Common myeloid progenitor, CD34-positive (primary cell): ENCODE measurements around the gene THG1L.

Experiments
- CTCF ChIA-PET: fragments of 350-600 bp; sonication (Branson Sonifier 250); formaldehyde crosslinking; loops from one replicate; lab custom pipeline; 2021; ENCODE audit warnings: antibody characterized with exemption; lab: Charles Lee
- POLR2A ChIA-PET: fragments of 350-600 bp; sonication (Branson Sonifier 250); formaldehyde crosslinking; loops from one replicate; lab custom pipeline; 2021; ENCODE audit warnings: antibody characterized with exemption; lab: Charles Lee
- DNase-seq, 3 donors: peaks; one replicate each; pipeline versions ENCODE4 v3.0.0 to v3.0.0-alpha.2; 2013
- H3K27ac ChIP-seq, 2 experiments: 1 replicate in 1 of 2; 2 replicates in 1 of 2; pipeline ENCODE4 v1.7.0; 2013; ENCODE audit warnings: inconsistent platforms in 2 of 2, low read length in 2 of 2, mild to moderate bottlenecking in 2 of 2, low read depth in 1 of 2, moderate library complexity in 1 of 2; ENCODE audit not compliant: severe bottlenecking in 2 of 2, insufficient read depth in 1 of 2, poor library complexity in 1 of 2
- H3K27me3 ChIP-seq, 5 experiments: replicated peaks in 2 of 5; 1 replicate in 3 of 5; 2 replicates in 2 of 5; pipeline versions ENCODE4 v1.6.1 to v1.7.0; 2013; ENCODE audit warnings: low read length in 4 of 5, mild to moderate bottlenecking in 2 of 5, moderate library complexity in 2 of 5, inconsistent platforms in 1 of 5; ENCODE audit not compliant: insufficient read depth in 5 of 5, control insufficient read depth in 4 of 5
- H3K36me3 ChIP-seq, 4 experiments: 1 replicate in 2 of 4; 2 replicates in 2 of 4; pipeline versions ENCODE4 v1.6.1 to v1.7.0; 2013; ENCODE audit warnings: low read length in 3 of 4, control low read depth in 1 of 4, mild to moderate bottlenecking in 1 of 4; ENCODE audit not compliant: control insufficient read depth in 4 of 4, insufficient read depth in 4 of 4
- H3K4me1 ChIP-seq, 4 experiments: 1 replicate in 3 of 4; 2 replicates in 1 of 4; pipeline versions ENCODE4 v1.6.1 to v1.7.1; 2013; ENCODE audit warnings: low read length in 3 of 4, mild to moderate bottlenecking in 3 of 4, control low read depth in 1 of 4, inconsistent platforms in 1 of 4, moderate library complexity in 1 of 4; ENCODE audit not compliant: control insufficient read depth in 4 of 4, insufficient read depth in 4 of 4; ENCODE audit errors: control extremely low read depth in 1 of 4
- H3K4me3 ChIP-seq, 7 experiments: 1 replicate in 4 of 7; 2 replicates in 3 of 7; pipeline versions ENCODE4 v1.5.1 to v1.7.0; 2013; ENCODE audit warnings: mild to moderate bottlenecking in 7 of 7, low read length in 6 of 7, moderate library complexity in 6 of 7, inconsistent platforms in 2 of 7, low read depth in 2 of 7, control low read depth in 1 of 7; ENCODE audit not compliant: insufficient read depth in 4 of 7, control insufficient read depth in 1 of 7; ENCODE audit errors: extremely low read depth in 1 of 7
- H3K9me3 ChIP-seq, 5 experiments: 1 replicate in 4 of 5; 2 replicates in 1 of 5; pipeline versions ENCODE4 v1.6.1 to v1.7.1; 2013; ENCODE audit warnings: low read length in 4 of 5, mild to moderate bottlenecking in 2 of 5, inconsistent platforms in 1 of 5, low read depth in 1 of 5, moderate library complexity in 1 of 5; ENCODE audit not compliant: control insufficient read depth in 4 of 5, insufficient read depth in 2 of 5; ENCODE audit errors: control extremely low read depth in 1 of 5
- WGBS: methylation state at CpG from one replicate; pipeline ENCODE4 v1.1.5; 2013; ENCODE audit not compliant: insufficient coverage; 5-methylcytosine and 5-hydroxymethylcytosine counted together

THG1L gene

GRCh38 chr5:157756122-157756521, 24.9 kb downstream of the THG1L start:
- ChIA-PET CTCF (interaction anchor here (3.6 kb wide), 1 partner anchor 12 kb away, joined by 23 read pairs; the partner anchor contains the start of gene LSM11), POLR2A (interaction anchor here (0.7 kb wide), 1 partner anchor 378 kb away, joined by 3 read pairs; no protein-coding TSS in a partner anchor)
- H3K27me3 ChIP-seq: no peaks in the 10 kb centered on the region
- H3K9me3 ChIP-seq: no peaks in the 10 kb centered on the region
- no peak for DNase-seq
- H3K36me3 ChIP-seq: peaks cover 18 to 44% (median 28%) of the 10 kb centered on the region in 4 experiments
- no peak overlapping the region for H3K27ac ChIP-seq
- H3K4me3 ChIP-seq: no peak overlapping the region
- 100% methylated on average over 3 of the region's 3 CpGs for whole genome bisulfite sequencing
- no peaks in the 10 kb centered on the region for H3K4me1 ChIP-seq

GRCh38 chr5:157758706-157759105, 27.5 kb downstream of the THG1L start:
- CTCF ChIA-PET: interaction anchor here (1.5 to 5.2 kb wide), 2 partner anchors 13 to 15 kb away, joined by 7 to 46 read pairs; partner anchors contain the start of gene LSM11

GRCh38 chr5:157761690-157762621, 30.7 kb downstream of the THG1L start:
- Histone ChIP-seq H3K36me3 (peaks cover 2 to 6% (median 4%) of the 10 kb centered on the region in 4 experiments), H3K27ac (no peak overlapping the region), H3K4me1 (peaks cover 0 to 3% (median 0%) of the 10 kb centered on the region in 4 experiments), H3K4me3 (no peak overlapping the region), H3K9me3 (no peaks in the 10 kb centered on the region), H3K27me3 (no peaks in the 10 kb centered on the region)
- POLR2A ChIA-PET: no interaction called here
- WGBS: 47% methylated on average over 5 of the region's 10 CpGs
- peak; percentile 63 to 72 (median 69) for DNase-seq
- CTCF ChIA-PET: interaction anchor here (0.7 to 5.2 kb wide), 15 partner anchors 10 to 1370 kb away, joined by 3 to 46 read pairs (median 5); no protein-coding TSS in a partner anchor

More at GRCh38 chr5:157758706-157759105, 27.5 kb downstream of the THG1L start:
- Histone ChIP-seq H3K27me3 (no peaks in the 10 kb centered on the region), H3K27ac (no peak overlapping the region), H3K4me3 (no peak overlapping the region), H3K4me1 (peaks cover 0 to 3% (median 0%) of the 10 kb centered on the region in 4 experiments), H3K9me3 (no peaks in the 10 kb centered on the region), H3K36me3 (peaks cover 16 to 30% (median 20%) of the 10 kb centered on the region in 4 experiments)
- POLR2A ChIA-PET: no interaction called here
- no peak for DNase-seq
- no CpG with 5 or more reads among the region's 1 CpG for WGBS

GRCh38 chr5:157764531-157764930, 33.3 kb downstream of the THG1L start:
- POLR2A ChIA-PET: interaction anchor here (0.5 kb wide), 1 partner anchor 83 kb away, joined by 3 read pairs; no protein-coding TSS in a partner anchor
- CTCF ChIA-PET: interaction anchor here (1.8 to 2.0 kb wide), 2 partner anchors 9 to 13 kb away, joined by 4 to 8 read pairs; no protein-coding TSS in a partner anchor
- Histone ChIP-seq H3K27me3 (no peaks in the 10 kb centered on the region), H3K4me1 (peaks cover 0 to 3% (median 0%) of the 10 kb centered on the region in 4 experiments), H3K36me3 (peaks cover 0 to 4% (median 2%) of the 10 kb centered on the region in 4 experiments), H3K4me3 (no peak overlapping the region), H3K27ac (no peak overlapping the region), H3K9me3 (no peaks in the 10 kb centered on the region)
- 92% methylated on average over 5 of the region's 6 CpGs for WGBS
- no peak for DNase-seq

GRCh38 chr5:157766442-157766841, 35.2 kb downstream of the THG1L start:
- WGBS: 98% methylated on average over 6 of the region's 7 CpGs
- DNase-seq: no peak
- no peaks in the 10 kb centered on the region for H3K36me3 ChIP-seq
- no peaks in the 10 kb centered on the region for H3K27me3 ChIP-seq
- CTCF ChIA-PET: no interaction called here
- H3K27ac ChIP-seq: no peak overlapping the region
- no peaks in the 10 kb centered on the region for H3K9me3 ChIP-seq
- POLR2A ChIA-PET: no interaction called here
- H3K4me3 ChIP-seq: no peak overlapping the region
- peaks cover 0 to 3% (median 0%) of the 10 kb centered on the region in 4 experiments for H3K4me1 ChIP-seq

GRCh38 chr5:157766902-157767301, 35.7 kb downstream of the THG1L start:
- H3K36me3 ChIP-seq: no peaks in the 10 kb centered on the region
- CTCF ChIA-PET: no interaction called here
- H3K9me3 ChIP-seq: no peaks in the 10 kb centered on the region
- WGBS: no CpG with 5 or more reads among the region's 1 CpG
- no peak for DNase-seq
- no peaks in the 10 kb centered on the region for H3K27me3 ChIP-seq
- no peak overlapping the region for H3K27ac ChIP-seq
- POLR2A ChIA-PET: no interaction called here
- peaks cover 0 to 3% (median 0%) of the 10 kb centered on the region in 4 experiments for H3K4me1 ChIP-seq
- H3K4me3 ChIP-seq: no peak overlapping the region
